PC-9 (cell line): ENCODE data around the gene CDCA5. TPM values are rescaled to one million over a fixed set of nuclear protein-coding genes. Genes with fewer than 3 reads are reported as not detected.

Experiments used
- BruUV-seq: library from RNA; stranded (reverse); fragments of 400-500 nt; replicated peaks from 2 replicates; lab custom pipeline; 2021; lab: Mats Ljungman, UMichigan
- CTCF ChIA-PET: fragments of 300-600 bp; sonication (Branson Sonifier 250); formaldehyde crosslinking; loops from one replicate; lab custom pipeline; 2022; ENCODE audit warnings: antibody characterized with exemption; lab: Charles Lee
- POLR2A ChIA-PET: fragments of 300-600 bp; sonication (Branson Sonifier 250); formaldehyde crosslinking; loops from one replicate; lab custom pipeline; 2022; ENCODE audit warnings: antibody characterized with exemption; ENCODE audit not compliant: unreplicated experiment; lab: Charles Lee
- DNase-seq, 2 experiments: peaks; one replicate each; pipeline versions ENCODE4 v3.0.0 to v3.0.0-alpha.2; 2015 to 2022; ENCODE audit warnings: mixed read lengths in 1 of 2
- H2AFZ ChIP-seq: fragments of 200-600 bp; sonication (generic); 2 replicates; pipeline ENCODE4 v1.8.1; 2017; ENCODE audit warnings: antibody characterized with exemption
- H3F3A ChIP-seq: fragments of 200-600 bp; sonication (generic); 2 replicates; pipeline ENCODE4 v1.8.1; 2017; ENCODE audit warnings: antibody characterized with exemption, mild to moderate bottlenecking, low read depth; ENCODE audit not compliant: insufficient read depth
- H3K27ac ChIP-seq: fragments of 200-600 bp; sonication (generic); 2 replicates; pipeline ENCODE4 v1.6.1; 2016; ENCODE audit warnings: mixed run types
- H3K27me3 ChIP-seq: fragments of 200-600 bp; sonication (generic); 2 replicates; pipeline ENCODE4 v1.6.1; 2016; ENCODE audit warnings: low read depth, mixed run types; ENCODE audit not compliant: insufficient read depth
- H3K36me3 ChIP-seq: fragments of 200-600 bp; sonication (generic); 2 replicates; pipeline ENCODE4 v1.6.1; 2016; ENCODE audit warnings: low read depth, mixed run types
- H3K4me1 ChIP-seq: fragments of 200-600 bp; sonication (generic); replicated peaks from 2 replicates; pipeline ENCODE4 v1.6.1; 2016; ENCODE audit warnings: mixed run types; ENCODE audit not compliant: insufficient read depth
- H3K4me2 ChIP-seq: fragments of 200-600 bp; sonication (generic); 2 replicates; pipeline ENCODE4 v1.6.1; 2017; ENCODE audit warnings: mixed run types
- H3K4me3 ChIP-seq: fragments of 200-600 bp; sonication (generic); 2 replicates; pipeline ENCODE4 v1.6.1; 2016; ENCODE audit warnings: mixed run types
- H3K79me2 ChIP-seq: fragments of 200-600 bp; sonication (generic); 2 replicates; pipeline ENCODE4 v1.6.1; 2017; ENCODE audit warnings: low read depth, mixed run types
- H3K9me2 ChIP-seq: fragments of 200-600 bp; sonication (generic); 2 replicates; pipeline ENCODE4 v1.8.1; 2017; ENCODE audit warnings: mild to moderate bottlenecking; ENCODE audit not compliant: insufficient read depth
- H3K9me3 ChIP-seq: fragments of 200-600 bp; sonication (generic); 2 replicates; pipeline ENCODE4 v1.8.1; 2016; ENCODE audit warnings: low read depth; ENCODE audit not compliant: insufficient read depth
- H4K20me1 ChIP-seq: fragments of 200-600 bp; sonication (generic); 2 replicates; pipeline ENCODE4 v1.8.1; 2017; ENCODE audit not compliant: insufficient read depth
- CTCF ChIP-seq: fragments of 200-600 bp; sonication (generic); conservative IDR thresholded peaks from 2 replicates; pipeline ENCODE4 v1.6.1; 2017; ENCODE audit warnings: mixed run types, antibody characterized with exemption, mild to moderate bottlenecking, moderate library complexity
- EZH2 ChIP-seq: fragments of 200-600 bp; sonication (generic); IDR thresholded peaks from 2 replicates; pipeline ENCODE4 v1.8.0; 2017; ENCODE audit warnings: antibody characterized with exemption, low read depth
- intact Hi-C: fragments of 100-400 bp; cut with micrococcal nuclease; formaldehyde crosslinking; loops from one replicate; pipeline ENCODE4 v1.10.0; 2022; ENCODE audit not compliant: unreplicated experiment
- total RNA-seq: library from RNA; stranded (reverse); gene quantifications from 2 replicates; pipeline ENCODE4 v1.2.3, GENCODE V29; 2021

Gene CDCA5
- total RNA-seq, 1 experiment from 2014 or later = 86.4 TPM

DNA sequence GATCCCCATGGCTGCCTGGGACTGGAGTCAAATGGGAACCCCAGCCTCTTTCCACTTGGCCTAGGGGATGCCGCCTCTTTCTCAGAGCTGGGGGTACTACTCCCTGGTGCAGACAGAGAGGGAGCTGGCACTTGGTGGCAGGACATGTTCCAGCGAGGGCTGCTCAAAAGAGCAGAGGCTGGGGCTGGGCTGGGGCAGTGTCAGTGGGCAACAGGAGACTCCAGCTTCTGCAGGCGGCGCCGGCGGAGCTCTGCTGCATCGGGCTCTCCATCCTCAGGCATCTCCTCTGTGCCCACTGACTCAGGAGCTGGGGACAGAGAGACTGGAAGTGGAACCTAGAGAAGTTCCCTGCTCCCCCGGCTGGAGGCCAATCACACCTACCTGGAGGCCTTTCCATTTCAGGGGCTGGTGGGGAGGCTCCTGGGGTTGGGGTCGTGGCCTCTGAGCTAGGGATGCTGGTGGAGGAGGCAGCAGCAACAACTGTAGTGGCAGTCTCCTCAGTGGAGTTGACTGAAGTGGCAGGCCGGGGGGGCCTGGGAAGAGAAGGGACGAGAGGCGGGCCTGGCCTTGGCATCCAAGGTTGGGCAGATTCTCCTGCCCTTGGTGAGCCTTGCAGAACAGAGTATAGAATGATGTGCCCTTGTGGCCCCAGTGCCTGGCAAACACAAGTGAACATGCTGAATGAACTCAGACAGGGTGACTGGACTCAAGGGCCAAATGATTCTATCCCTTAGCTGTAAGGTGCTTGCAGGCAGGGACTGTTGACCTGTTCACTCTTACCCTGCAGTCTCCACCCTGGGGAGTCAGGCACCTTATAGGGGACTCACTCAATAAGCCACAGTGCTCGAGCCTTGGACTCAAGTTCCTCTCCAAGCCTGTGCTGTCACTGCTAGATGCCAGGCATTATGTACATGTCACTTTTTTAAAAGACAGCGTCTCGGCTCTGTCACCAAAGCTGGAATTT, 44.6 kb upstream of the CDCA5 start:
- POLR2A ChIA-PET = interaction anchor here (0.6 to 0.8 kb wide), 3 partner anchors 134 to 389 kb away, joined by 3 to 11 read pairs (median 3); no protein-coding TSS in a partner anchor
- TF ChIP-seq EZH2 = no peak
- no peak for TF ChIP-seq CTCF
- Histone ChIP-seq H3K4me2 (no peak overlapping the region), H2AFZ (no peak overlapping the region), H3K4me1 (peaks cover 18% of the 10 kb centered on the region), H3K4me3 (no peak overlapping the region), H3K79me2 (peaks cover 37% of the 10 kb centered on the region), H3K36me3 (peaks cover 64% of the 10 kb centered on the region), H3K27ac (no peak overlapping the region), H3F3A (peaks cover 69% of the 10 kb centered on the region; the same call in 1 of the 2 replicates), H3K9me2 (no peaks in the 10 kb centered on the region), H4K20me1 (peaks cover 39% of the 10 kb centered on the region), H3K27me3 (no peaks in the 10 kb centered on the region), H3K9me3 (no peaks in the 10 kb centered on the region)
- intact Hi-C loops = no loop called here
- BruUV-seq = no TSS peak
- CTCF ChIA-PET = no interaction called here
- DNase-seq = no peak

GRCh38 chr11:65127473-65128181, 43.8 kb upstream of the CDCA5 start:
- Histone ChIP-seq H3K4me2 (no peak overlapping the region), H3K4me1 (peaks cover 19% of the 10 kb centered on the region), H2AFZ (no peak overlapping the region), H3K4me3 (no peak overlapping the region), H4K20me1 (peaks cover 34% of the 10 kb centered on the region), H3K27ac (no peak overlapping the region), H3K9me2 (no peaks in the 10 kb centered on the region), H3K9me3 (no peaks in the 10 kb centered on the region), H3K36me3 (peaks cover 60% of the 10 kb centered on the region), H3K27me3 (no peaks in the 10 kb centered on the region), H3K79me2 (peaks cover 37% of the 10 kb centered on the region), H3F3A (peaks cover 74% of the 10 kb centered on the region)
- TF ChIP-seq EZH2 = no peak
- TF ChIP-seq CTCF = no peak
- CTCF ChIA-PET = no interaction called here
- intact Hi-C loops = no loop called here
- BruUV-seq = no TSS peak
- POLR2A ChIA-PET = interaction anchor here (0.6 to 0.9 kb wide), 3 partner anchors 16 to 165 kb away, joined by 3 to 6 read pairs (median 3); no protein-coding TSS in a partner anchor
- no peak for DNase-seq

GRCh38 chr11:65126624-65127274, 42.9 kb upstream of the CDCA5 start:
- no TSS peak for BruUV-seq
- Histone ChIP-seq H3F3A (peaks cover 72% of the 10 kb centered on the region), H3K4me2 (no peak overlapping the region), H3K36me3 (peaks cover 52% of the 10 kb centered on the region), H3K79me2 (peaks cover 34% of the 10 kb centered on the region), H3K9me3 (no peaks in the 10 kb centered on the region), H3K4me1 (peaks cover 17% of the 10 kb centered on the region), H3K27ac (no peak overlapping the region), H3K9me2 (no peaks in the 10 kb centered on the region), H2AFZ (no peak overlapping the region), H4K20me1 (peaks cover 25% of the 10 kb centered on the region), H3K4me3 (no peak overlapping the region), H3K27me3 (no peaks in the 10 kb centered on the region)
- POLR2A ChIA-PET = interaction anchor here (0.7 to 0.9 kb wide), 2 partner anchors 17 to 205 kb away, joined by 6 to 8 read pairs; no protein-coding TSS in a partner anchor
- CTCF ChIA-PET = no interaction called here
- intact Hi-C loops = no loop called here
- TF ChIP-seq EZH2 = no peak
- no peak for TF ChIP-seq CTCF
- DNase-seq = no peak
